ENCODE data around the gene FBXO8.
"Not testable (repeated sequence)": the region's sequence is repeated elsewhere in the genome, so short reads cannot be mapped to it uniquely, and the experiment has no call there.

DNA sequence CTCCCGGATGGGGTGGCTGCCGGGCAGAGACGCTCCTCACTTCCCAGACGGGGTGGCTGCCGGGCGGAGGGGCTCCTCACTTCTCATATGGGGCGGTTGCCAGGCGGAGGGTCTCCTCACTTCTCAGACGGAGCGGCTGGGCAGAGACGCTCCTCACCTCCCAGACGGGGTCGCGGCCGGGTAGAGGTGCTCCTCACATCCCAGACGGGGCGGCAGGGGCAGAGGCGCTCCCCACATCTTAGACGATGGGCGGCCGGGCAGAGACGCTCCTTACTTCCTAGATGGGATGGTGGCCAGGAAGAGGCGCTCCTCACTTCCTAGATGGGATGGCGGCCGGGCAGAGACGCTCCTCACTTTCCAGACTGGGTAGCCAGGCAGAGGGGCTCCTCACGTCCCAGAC is 11.7 kb upstream of the FBXO8 start:
- TF ChIP-seq, protein P1, sequence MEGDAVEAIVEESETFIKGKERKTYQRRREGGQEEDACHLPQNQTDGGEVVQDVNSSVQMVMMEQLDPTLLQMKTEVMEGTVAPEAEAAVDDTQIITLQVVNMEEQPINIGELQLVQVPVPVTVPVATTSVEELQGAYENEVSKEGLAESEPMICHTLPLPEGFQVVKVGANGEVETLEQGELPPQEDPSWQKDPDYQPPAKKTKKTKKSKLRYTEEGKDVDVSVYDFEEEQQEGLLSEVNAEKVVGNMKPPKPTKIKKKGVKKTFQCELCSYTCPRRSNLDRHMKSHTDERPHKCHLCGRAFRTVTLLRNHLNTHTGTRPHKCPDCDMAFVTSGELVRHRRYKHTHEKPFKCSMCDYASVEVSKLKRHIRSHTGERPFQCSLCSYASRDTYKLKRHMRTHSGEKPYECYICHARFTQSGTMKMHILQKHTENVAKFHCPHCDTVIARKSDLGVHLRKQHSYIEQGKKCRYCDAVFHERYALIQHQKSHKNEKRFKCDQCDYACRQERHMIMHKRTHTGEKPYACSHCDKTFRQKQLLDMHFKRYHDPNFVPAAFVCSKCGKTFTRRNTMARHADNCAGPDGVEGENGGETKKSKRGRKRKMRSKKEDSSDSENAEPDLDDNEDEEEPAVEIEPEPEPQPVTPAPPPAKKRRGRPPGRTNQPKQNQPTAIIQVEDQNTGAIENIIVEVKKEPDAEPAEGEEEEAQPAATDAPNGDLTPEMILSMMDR (IDR thresholded peaks at IDR 0.05), result not testable (repeated sequence)
- TF ChIP-seq POLR2A (IDR thresholded peaks at IDR 0.05), result not testable (repeated sequence)

Data from uterus (tissue), 2 donors.